Raji (cell line): ENCODE data around the gene JAK1.

Source experiments
- POLR2A ChIP-seq: IDR thresholded peaks from 2 replicates; pipeline ENCODE4 v1.6.1; 2011; ENCODE audit warnings: low read depth, low read length, control low read depth; ENCODE audit not compliant: insufficient read depth

The JAK1 gene

GRCh38 chr1:64983110-64983509 lies 16.8 kb upstream of the JAK1 start:
- no peak for TF ChIP-seq POLR2A

DNA sequence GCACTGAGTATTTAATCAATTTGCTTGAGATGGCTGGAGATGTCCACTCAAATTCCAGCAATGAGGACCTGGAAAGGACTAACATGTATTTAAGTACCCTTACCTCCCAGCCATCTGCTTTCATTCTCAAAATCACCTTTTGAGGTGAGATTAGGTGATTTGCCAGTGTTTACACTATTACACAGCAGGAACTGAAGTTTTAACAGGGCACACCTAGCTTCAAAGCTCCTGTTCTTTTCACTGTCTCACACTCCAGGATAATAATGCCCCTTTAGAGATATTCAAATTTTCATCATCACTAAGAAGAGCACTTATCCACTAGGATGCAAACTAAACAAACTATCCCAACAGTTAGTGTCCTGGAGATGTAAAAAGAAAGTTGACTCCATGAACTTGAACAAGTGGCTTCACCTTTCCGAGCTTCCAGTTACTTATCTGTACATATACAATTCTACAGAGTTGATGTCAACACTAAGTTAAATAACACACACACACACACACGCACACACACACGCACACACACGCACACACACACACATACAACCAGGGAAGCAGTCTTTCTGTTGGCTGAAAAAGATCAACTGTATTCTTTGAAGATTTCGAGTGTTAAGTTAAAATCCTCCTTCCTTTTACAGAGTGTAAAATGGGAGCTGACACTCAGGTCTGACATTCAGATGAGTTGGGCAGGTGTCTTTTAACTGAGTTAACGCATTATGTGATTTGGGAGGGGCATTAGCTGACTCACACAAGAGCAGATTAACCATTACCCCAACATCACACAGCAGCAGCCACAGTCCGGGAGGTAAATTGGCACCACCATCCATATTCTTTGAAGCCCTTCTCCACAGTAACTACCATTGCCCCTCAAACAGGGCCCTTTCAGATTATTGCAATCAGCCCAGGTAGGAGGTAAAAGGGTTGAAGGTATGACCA lies 15.5 kb upstream of the JAK1 start:
- no peak for TF ChIP-seq POLR2A

- TF ChIP-seq POLR2A: no peak
Observed at GRCh38 chr1:64980745-64981600, 14.6 kb upstream of the JAK1 start.

DNA sequence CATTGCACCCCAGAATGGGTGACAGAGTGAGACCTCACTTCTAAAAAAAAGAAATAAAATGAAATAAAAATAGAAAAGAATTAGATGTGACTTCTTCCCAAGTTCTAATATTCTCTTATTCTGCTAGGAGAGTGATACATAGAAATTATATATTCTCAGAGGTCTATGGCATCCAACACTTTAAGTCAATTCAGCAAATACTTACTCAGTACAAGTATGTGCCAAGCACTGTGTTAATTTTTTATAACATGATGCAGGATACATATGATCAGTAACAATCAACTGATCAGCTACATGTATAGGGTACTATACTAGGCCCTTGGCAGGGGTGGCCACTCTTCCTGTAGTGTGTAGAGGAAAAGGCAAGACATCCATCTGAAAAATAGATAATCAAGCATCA lies 13.0 kb upstream of the JAK1 start:
- no peak for TF ChIP-seq POLR2A

DNA sequence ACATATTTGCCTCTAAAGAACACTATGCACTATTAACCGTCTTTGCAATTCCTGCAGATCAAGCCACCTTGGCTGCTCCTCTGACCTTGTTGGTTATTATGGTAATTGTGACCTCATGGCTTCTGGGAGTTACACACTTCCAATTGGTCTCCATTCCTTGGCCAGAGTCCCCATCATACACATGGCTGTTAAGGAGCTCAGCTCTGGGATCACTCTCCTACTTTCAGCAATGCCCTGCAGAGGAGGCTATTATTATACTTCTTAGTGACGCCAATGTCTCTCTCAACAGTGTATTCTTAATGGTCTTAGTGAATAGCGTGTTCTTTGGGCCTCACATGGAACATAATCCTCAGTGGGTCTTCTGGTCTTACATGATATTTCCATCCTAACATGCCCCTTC lies 10.0 kb upstream of the JAK1 start:
- TF ChIP-seq POLR2A: no peak

DNA sequence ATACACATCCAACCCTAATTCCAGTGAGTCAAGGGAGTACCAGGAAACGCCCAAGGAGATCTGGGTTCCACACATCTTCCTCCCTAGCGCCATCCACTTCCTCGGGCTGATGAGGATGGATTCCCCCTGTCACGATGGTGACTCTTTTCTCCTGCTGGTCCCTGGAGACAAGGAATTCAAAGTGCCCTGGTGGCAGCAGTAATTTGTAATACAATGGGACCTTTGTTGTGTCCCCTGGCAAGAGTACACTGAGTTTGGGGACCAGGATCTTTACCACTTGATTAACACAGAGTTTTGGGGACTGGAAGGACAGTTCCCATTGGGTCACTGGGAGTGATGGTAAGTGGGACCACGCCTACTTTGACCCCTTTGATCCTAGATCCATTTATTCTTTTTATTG lies 9.4 kb upstream of the JAK1 start:
- no peak for TF ChIP-seq POLR2A

GRCh38 chr1:64975127-64975526 lies 8.8 kb upstream of the JAK1 start:
- no peak for TF ChIP-seq POLR2A

GRCh38 chr1:64974288-64974825 lies 8.0 kb upstream of the JAK1 start:
- no peak for TF ChIP-seq POLR2A

DNA sequence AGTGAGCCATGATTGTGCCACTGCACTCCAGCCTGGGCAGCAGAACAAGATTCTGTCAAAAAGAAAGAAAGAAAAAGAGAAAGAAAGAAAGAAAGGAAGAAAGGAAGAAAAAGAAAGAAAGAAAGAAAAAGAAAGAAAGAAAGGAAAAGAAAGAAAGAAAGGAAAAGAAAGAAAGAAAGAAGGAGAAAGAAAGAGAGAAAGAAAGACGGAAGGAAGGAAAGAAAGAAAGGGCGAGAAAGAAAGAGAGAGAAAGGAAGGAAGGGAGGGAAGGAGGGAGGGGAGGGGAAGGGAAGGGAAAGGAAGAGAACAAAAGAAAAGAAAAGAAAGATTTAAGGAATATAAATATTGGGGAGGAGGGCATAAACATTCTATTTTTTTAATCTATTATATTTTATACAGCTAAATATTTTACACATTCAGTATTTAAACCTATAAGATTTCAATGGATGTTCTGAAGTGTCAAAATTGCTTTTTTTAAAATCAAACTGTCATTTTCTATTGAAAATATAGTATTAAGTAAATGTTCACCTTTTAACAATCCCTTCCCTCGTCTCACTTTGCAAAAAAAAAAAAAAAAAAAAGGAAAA lies 6.8 kb upstream of the JAK1 start:
- no peak for TF ChIP-seq POLR2A

DNA sequence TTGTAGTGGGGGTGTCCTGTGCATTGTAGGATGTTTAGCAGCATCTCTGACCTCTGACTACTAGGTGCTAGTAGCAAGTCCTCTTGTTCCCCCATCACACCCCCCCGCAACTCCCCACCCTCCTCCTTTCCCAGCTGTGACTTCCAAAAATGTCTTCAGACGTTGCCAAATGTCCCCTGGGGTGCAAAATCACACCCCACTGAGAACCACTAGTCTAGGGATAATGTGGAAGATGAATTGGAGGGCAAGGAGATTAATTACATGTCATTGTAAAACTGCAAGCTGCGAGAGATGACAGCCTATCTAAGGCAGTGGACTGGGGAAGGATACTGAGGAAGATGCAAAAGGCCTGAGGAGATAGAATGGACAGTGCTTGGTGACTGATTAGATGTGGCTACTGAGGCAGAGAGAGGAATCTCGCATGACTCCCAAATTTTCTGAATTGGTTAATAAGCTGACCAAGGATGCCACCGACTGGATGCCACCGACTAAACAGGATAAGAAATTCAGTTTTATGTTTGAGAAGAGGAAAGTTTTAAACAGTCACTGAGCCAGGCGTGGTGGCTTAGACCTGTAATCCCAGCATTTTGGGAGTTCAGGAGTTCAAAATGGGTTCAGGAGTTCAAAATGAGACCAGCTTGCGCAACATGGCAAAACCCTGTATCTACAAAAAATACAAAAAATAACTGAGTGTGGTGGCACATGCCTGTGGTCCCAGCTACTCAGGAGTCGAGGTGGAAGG lies 3.1 kb upstream of the JAK1 start:
- no peak for TF ChIP-seq POLR2A

DNA sequence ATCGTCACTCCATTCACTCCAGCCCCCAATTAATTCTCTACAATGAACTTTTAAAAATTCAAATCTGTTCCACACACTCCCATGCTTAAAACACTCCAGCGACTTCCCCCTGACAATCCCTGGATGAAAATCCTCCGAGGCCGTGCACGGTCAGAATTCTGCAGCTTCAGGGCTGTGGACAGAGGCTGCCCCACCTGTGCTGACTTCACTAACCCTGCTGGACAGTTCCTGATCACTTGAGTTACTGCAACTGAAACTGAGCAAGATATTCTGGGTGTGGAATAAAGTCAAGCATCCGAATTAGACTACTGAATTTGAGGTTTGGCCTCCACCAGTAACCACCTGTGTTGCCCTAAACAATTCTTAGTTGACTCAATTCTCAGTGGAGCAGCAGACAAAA lies 1.0 kb upstream of the JAK1 start:
- no peak for TF ChIP-seq POLR2A

GRCh38 chr1:64965366-64966157 lies 787 bp downstream of the JAK1 start:
- TF ChIP-seq POLR2A: no peak

DNA sequence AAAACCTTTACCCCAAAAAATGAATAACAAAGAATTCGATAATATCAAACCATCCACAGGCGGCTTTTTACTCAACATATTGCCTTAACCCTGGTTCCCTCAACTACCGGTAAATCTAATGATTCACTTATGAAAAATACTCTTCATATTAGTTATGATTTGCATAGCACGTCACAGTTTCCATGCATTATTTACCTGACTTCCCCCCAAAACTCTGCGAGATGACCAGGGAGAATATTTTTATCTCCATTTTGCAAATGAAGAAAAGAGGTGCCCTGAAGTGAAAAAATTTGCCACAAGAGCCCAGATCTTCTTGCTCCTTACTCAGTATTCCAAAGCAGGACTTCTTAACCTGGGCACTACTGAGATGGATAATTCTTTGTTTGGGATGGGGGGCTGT lies 2.9 kb downstream of the JAK1 start:
- TF ChIP-seq POLR2A: no peak

GRCh38 chr1:64962441-64962840 lies 3.9 kb downstream of the JAK1 start:
- no peak for TF ChIP-seq POLR2A
